ENCODE results near the gene GRID1.

DNA sequence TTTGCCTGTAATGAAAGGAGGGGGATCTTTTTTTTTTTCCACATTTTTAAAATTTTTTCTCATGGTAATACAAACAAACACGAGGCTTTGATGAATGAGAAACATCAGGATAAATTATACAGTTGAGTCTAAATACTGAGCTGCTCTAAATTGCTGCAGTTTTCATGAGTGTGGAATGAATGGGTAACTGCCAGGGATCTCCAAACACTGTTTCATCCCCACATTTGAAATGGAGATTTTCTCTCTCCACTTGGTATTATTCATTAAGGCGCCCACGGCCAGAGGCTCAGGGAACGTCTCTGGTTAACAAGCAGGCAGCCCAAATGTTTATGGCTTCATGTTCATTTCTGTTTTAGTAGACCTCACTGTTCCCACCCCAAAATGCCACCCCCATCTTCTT lies 717.1 kb downstream of the GRID1 start:
- TF ChIP-seq EZH2 (IDR thresholded peaks at IDR 0.05; ENCODE audit: insufficient read depth, poor library complexity, severe bottlenecking), result no peak
- no peak for TF ChIP-seq EZH2phosphoT487 (IDR thresholded peaks at IDR 0.05; ENCODE audit: insufficient read depth, low read depth)
